Nephron (organoid): ENCODE measurements around the gene TEKT5.
"Not testable (repeated sequence)": the region's sequence is repeated elsewhere in the genome, so short reads cannot be mapped to it uniquely, and the experiment has no call there.

Source experiments
- H3K27ac Mint-ChIP-seq, 3 experiments: 2 replicates each; pipeline ENCODE4 v1.8.0; 2020; ENCODE audit warnings: mixed read lengths in 3 of 3, mild to moderate bottlenecking in 2 of 3, moderate library complexity in 1 of 3
- H3K27me3 Mint-ChIP-seq: 2 replicates; pipeline ENCODE4 v1.8.0; 2021; ENCODE audit warnings: low read depth, mild to moderate bottlenecking, moderate library complexity, mixed read lengths
- H3K36me3 Mint-ChIP-seq: 2 replicates; pipeline ENCODE4 v1.8.0; 2020; ENCODE audit warnings: low read depth, mixed read lengths
- H3K4me1 Mint-ChIP-seq: 2 replicates; pipeline ENCODE4 v1.8.0; 2020; ENCODE audit warnings: mixed read lengths
- H3K4me3 Mint-ChIP-seq, 3 experiments: 2 replicates each; pipeline ENCODE4 v1.8.0; 2020; ENCODE audit warnings: mild to moderate bottlenecking in 3 of 3, mixed read lengths in 3 of 3, moderate library complexity in 2 of 3
- H3K9me3 Mint-ChIP-seq: 2 replicates; pipeline ENCODE4 v1.8.0; 2020; ENCODE audit warnings: mixed read lengths
- TF ChIP-seq, protein P1 (sequence below), 3 experiments: fragments of 200-600 bp; sonication (generic); IDR thresholded peaks; one replicate each; pipeline ENCODE4 v1.5.0; 2021; ENCODE audit warnings: antibody characterized with exemption in 3 of 3; ENCODE audit not compliant: unreplicated experiment in 3 of 3

TEKT5 gene

DNA sequence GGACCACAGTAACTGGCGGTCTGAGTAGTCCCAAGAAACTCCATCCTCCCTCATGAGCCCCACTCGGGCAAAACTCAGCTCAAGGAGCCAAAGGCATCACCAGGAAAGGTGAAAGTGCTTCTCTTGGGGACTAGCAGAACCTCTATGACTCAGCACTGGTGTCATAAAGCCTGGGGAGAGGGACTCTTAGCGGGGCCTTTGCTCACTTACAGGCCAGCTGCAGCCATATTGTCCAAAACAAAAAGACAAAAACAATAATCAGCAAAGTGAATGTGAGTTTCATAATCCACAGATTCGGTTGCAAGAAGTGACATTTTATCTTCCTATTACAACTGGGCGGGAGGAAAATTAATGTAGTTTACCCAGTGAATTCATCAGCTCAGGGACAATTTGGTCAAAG lies at the start of gene TEKT5:
TEKT5 (minus strand) TSS at position 101 of the 400 bp plus-strand sequence; CDS start at position 44, 57 bp downstream.
- H3K36me3 Mint-ChIP-seq: no peaks in the 10 kb centered on the region
- H3K4me3 Mint-ChIP-seq: no peak within 1 kb of the TSS
- H3K27ac Mint-ChIP-seq: no peak within 1 kb of the TSS
- H3K27me3 Mint-ChIP-seq: peaks cover 11% of the 10 kb centered on the region
- peaks cover 3% of the 10 kb centered on the region for H3K9me3 Mint-ChIP-seq
- TF ChIP-seq, protein P1, sequence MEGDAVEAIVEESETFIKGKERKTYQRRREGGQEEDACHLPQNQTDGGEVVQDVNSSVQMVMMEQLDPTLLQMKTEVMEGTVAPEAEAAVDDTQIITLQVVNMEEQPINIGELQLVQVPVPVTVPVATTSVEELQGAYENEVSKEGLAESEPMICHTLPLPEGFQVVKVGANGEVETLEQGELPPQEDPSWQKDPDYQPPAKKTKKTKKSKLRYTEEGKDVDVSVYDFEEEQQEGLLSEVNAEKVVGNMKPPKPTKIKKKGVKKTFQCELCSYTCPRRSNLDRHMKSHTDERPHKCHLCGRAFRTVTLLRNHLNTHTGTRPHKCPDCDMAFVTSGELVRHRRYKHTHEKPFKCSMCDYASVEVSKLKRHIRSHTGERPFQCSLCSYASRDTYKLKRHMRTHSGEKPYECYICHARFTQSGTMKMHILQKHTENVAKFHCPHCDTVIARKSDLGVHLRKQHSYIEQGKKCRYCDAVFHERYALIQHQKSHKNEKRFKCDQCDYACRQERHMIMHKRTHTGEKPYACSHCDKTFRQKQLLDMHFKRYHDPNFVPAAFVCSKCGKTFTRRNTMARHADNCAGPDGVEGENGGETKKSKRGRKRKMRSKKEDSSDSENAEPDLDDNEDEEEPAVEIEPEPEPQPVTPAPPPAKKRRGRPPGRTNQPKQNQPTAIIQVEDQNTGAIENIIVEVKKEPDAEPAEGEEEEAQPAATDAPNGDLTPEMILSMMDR (IDR thresholded peaks at IDR 0.05; ENCODE audit: unreplicated experiment in 3 of 3): no peak
- no peaks in the 10 kb centered on the region for H3K4me1 Mint-ChIP-seq

DNA sequence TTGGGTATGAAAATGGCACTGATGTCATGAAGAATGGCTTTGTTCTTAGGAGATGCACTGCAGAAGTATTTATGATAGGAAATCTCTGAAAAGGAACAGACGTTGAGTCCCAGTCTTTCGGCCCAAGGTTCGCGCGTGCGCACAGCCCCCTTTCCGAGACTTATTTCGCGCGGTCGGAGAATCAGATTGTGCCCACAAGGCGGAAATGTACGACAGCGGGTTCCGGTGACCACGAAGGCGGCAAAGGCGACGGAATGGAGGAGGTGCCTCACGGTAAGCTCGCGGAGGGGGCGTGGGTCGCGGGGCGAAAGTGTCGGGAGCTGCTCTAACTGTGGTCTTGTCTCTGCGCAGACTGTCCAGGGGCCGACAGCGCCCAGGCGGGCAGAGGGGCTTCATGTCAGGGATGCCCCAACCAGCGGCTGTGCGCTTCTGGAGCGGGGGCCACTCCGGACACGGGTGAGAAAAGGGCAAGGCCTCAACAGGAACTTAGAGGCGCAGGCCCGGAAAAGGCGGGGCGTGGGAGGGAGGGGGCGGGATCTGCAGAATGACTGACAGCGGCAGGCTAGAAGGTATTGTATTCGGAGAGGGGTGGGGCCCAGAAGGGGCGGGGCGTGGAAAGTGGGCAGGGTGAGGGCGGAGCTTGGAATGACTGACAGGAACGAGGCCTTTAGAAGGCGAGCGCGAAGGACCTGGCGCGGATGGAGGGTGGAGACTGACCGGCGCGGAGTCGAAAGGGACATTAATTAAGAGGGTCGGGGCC lies 49.1 kb upstream of the TEKT5 start, which contains the start of gene NUBP1:
NUBP1 (plus strand) TSS at position 233 of the 760 bp plus-strand sequence; CDS start at position 255, 22 bp downstream.
- peaks cover 3% of the 10 kb centered on the region for H3K27me3 Mint-ChIP-seq
- peak within 1 kb of the TSS; percentile 99 to 100 (median 99) for H3K27ac Mint-ChIP-seq
- H3K36me3 Mint-ChIP-seq: peaks cover 13% of the 10 kb centered on the region
- TF ChIP-seq, protein P1 (IDR thresholded peaks at IDR 0.05; ENCODE audit: unreplicated experiment in 3 of 3): no peak
- H3K4me1 Mint-ChIP-seq: peaks cover 41% of the 10 kb centered on the region
- H3K9me3 Mint-ChIP-seq: no peaks in the 10 kb centered on the region
- H3K4me3 Mint-ChIP-seq: peak within 1 kb of the TSS; percentile 86 to 91 (median 88)

DNA sequence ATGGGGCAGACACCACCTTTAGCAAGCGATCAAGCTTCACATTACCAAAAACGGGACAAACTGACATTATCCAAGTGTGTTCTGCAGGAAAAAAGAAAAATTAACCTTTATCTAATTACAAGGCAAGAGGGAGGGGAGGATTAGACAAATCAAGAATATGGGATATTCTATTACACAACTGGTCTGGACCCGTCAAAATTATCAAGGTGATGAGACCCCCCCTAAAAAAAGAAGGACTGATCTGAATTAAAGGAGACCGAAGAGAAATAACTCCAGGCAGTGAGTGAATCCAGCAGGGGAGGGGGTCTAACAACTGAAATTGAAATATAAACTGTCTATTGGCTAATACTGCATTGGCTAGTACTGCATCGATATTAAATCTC lies 48.5 kb upstream of the TEKT5 start:
- H3K9me3 Mint-ChIP-seq: no peaks in the 10 kb centered on the region
- peak overlapping the region; percentile 99 to 100 (median 99) for H3K27ac Mint-ChIP-seq
- H3K36me3 Mint-ChIP-seq: peaks cover 8% of the 10 kb centered on the region
- TF ChIP-seq, protein P1 (IDR thresholded peaks at IDR 0.05; ENCODE audit: unreplicated experiment in 3 of 3): no peak
- peaks cover 3% of the 10 kb centered on the region for H3K27me3 Mint-ChIP-seq
- H3K4me3 Mint-ChIP-seq: peak overlapping the region; percentile 86 to 91 (median 88)
- peaks cover 41% of the 10 kb centered on the region for H3K4me1 Mint-ChIP-seq

DNA sequence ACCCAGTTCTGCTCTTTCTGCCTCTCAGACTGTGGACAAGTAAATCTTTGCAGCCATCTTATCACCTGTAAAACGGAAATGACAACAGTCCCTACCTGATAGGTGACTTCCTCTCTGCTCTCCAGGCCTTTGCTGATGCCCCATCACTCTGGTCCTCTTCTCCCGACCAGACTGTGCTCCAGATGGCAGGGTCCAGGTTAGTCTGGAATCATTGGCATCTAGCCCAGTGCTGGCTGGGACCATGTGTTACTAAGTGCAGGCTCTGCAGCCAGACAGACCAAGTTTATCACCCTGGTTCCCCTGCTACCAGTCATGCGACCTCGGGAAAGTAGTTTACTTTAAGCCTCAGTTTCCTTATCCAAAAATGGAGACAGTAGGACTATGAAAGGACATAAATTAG lies 47.1 kb upstream of the TEKT5 start:
- H3K27ac Mint-ChIP-seq: peak overlapping the region in 1 of 3 experiments; percentile 54
- H3K27me3 Mint-ChIP-seq: peaks cover 3% of the 10 kb centered on the region
- no peaks in the 10 kb centered on the region for H3K9me3 Mint-ChIP-seq
- TF ChIP-seq, protein P1 (IDR thresholded peaks at IDR 0.05; ENCODE audit: unreplicated experiment in 3 of 3): no peak
- peaks cover 1% of the 10 kb centered on the region for H3K36me3 Mint-ChIP-seq
- H3K4me1 Mint-ChIP-seq: peaks cover 46% of the 10 kb centered on the region
- peak overlapping the region in 2 of 3 experiments; percentile 35 to 45 for H3K4me3 Mint-ChIP-seq

DNA sequence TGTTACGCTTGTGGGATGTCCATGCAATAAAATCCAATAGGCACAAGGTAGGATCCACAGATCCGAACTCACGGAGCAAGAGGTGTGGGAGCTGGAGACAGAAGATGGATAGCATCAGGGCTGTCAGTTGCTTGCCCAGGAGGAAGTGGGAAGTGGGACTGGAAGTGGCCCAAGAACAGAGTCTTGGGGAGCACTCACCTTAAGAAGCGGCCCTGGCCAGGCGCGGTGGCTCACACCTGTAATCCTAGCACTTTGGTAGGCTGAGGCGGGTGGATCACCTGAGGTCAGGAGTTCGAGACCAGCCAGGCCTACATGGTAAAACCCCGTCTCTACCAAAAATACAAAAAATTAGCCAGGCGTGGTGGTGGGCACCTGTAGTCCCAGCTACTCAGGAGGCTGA lies 46.5 kb upstream of the TEKT5 start:
- H3K27ac Mint-ChIP-seq: peak overlapping the region in 1 of 3 experiments; percentile 34
- H3K36me3 Mint-ChIP-seq: not testable (repeated sequence)

DNA sequence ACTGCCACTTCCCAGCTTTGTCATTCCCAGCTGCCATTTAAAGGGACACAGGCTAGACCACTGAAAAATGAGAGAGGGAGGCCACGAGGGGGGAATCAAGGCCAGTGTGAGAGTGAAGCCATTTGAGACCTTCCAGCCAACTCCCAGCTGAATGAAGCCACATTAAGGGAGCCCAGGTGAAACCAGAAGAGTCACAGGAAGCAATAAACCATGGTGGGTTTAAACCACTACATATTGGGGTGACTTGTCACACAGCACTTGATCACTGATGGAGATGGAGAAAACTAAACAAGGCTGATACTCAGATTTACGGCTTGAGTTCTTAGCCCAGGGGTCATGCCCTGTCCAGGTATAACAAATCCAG lies 46.1 kb upstream of the TEKT5 start:
- TF ChIP-seq, protein P1 (IDR thresholded peaks at IDR 0.05; ENCODE audit: unreplicated experiment in 3 of 3): no peak
- peaks cover 42% of the 10 kb centered on the region for H3K4me1 Mint-ChIP-seq
- H3K27me3 Mint-ChIP-seq: peaks cover 3% of the 10 kb centered on the region
- H3K36me3 Mint-ChIP-seq: no peaks in the 10 kb centered on the region
- H3K27ac Mint-ChIP-seq: peak overlapping the region in 1 of 3 experiments; percentile 34
- no peaks in the 10 kb centered on the region for H3K9me3 Mint-ChIP-seq
- H3K4me3 Mint-ChIP-seq: peak overlapping the region in 2 of 3 experiments; percentile 14 to 48

More for the DNA sequence above, 46.5 kb upstream of the TEKT5 start:
- Mint-ChIP-seq H3K4me1 (peaks cover 46% of the 10 kb centered on the region), H3K4me3 (peak overlapping the region in 1 of 3 experiments; percentile 48)
- not testable (repeated sequence) for H3K9me3 Mint-ChIP-seq, H3K27me3 Mint-ChIP-seq
